NCI-H128 (cell line): ENCODE results near the gene CBY1.

Experiments
- DNase-seq: peaks from one replicate; lab custom pipeline; 2025; ENCODE audit not compliant: unreplicated experiment; lab: John Stamatoyannopoulos, UW

The CBY1 gene

DNA sequence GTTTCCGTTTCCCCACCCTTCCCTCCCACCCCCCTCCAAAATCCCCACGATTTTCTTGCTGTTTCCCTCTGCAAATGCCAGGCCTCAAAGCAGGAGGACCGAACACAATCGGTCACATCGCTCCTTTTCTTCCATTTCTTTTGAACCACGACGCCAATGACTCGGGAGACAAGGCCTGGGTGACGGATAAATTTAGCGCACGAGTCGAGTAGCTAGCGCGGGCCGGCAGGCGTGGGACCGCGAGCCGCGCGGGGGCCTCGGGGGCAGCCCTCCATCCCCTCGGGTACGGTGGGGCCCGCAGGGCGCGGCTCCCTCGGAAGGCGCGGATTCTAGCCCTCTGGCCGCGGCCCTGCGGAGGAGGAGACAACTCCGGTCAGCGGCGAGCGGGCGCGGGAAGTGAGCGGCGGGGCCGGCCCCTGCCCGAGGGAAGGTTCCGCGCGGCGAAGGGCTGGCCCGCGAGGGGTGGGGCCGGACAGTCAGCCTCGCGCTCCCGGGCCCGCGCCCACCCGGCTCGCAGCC lies 43.9 kb downstream of the CBY1 start:
- no peak for DNase-seq

DNA sequence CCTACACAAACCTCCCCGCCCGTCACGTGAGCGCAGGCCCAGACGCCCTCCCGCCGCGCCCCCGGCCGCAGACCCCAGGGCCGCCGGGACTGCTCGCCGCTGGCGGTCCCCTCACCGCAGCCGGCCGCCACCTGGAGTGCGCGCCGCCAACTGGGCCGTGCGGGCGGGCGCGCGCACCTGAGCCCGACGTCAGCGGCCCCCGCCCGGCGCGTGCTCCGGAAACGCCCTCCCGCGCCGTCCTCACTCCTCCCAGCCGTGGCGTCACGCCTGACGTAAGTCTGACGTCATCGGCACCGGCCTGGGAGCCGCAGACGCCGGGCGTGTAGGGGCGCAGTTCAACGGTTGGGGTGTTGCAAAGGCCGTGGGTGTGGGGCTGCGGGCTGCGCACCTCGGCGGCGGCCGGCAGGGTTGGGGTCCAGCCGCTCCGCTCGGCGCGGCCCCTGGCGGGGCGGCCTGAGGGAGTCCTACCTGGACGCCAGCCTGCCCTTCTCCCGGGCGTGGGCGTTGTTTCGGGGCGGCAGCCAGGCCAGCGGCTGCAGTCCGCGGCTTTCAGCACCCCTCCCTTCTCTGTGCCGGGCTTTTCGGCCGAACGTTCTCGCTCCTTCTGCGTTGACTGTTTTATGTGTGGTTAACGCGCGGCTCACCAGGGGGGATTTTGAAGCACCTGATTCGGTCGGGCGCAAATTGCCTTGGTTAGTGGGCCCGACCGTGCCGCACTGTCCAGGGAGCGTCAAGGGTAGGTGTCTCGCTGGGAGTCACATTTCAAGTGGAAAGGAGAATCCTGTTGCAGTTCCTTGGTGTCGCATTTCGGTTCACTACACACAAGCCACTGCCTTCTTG lies 44.6 kb downstream of the CBY1 start, which contains the start of gene JOSD1:
Gene JOSD1 (minus strand): TSS at position 155 of the 840 bp plus-strand sequence. CDS start 956 bp downstream, outside the sequence.
- DNase-seq = peak; percentile 79

DNA sequence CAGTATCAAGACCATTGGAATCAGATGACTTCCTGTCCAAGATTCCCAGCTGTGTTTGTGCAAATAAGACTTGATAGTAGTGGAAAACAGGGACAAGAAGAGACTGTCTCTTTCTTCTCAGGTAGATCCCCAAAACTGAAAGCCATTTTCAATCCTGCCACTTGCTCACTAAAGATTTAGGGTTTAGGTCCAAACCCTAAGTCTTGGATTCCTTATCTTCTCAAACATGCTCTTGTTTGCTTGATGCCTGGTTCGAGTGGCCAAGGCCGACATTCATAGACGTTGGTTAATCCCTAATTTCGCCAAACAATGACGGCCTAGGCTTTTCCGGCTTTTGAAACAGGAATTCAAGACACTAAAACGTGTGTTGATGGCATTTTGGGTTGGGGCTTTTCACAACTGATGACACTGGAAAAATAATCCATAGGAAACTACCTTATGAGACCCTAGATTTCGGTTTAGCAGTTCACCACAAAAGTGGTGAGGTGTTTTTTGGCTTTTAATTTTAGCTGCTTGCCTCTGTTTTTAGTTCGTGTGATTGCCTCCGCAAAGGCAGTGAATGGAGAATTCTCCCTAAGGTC lies 48.3 kb downstream of the CBY1 start:
- DNase-seq = no peak

DNA sequence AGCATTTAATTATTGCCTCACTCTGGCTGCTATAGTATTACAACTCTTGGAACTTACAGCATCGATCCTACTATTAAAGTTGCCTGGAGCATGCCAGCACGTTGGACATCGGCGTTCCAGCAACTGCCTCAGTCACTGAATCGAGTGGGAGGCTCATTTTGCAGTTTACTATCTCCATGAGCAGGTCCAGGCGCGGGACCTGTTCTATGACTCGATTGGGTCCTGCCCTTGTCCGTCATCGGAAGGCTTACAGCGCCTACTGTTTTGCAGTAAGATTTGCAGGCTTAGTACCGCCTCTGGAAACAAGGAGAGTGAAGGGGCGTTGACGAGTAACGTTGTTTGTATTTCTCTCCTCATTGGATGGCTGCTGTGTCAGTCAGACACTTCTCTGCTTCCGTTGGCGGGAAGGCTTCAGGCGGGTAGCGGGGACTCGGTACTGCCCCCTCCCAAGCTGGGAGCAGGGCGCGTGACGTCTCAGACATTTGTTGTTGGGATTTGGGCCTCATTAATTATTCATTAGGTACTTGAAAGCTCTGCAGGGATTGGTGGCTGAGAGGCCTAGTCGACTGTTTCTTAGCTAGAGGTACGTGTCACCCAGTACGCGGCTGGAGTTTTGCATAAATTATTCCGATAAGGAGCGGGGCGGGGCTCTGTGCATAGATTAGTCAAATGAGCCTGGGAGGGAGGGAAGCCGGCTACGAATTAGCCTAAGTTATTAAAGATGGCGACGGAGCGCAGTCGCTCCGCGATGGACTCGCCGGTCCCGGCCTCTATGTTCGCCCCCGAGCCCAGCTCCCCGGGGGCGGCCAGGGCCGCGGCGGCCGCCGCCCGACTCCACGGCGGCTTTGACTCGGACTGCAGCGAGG lies 49.0 kb downstream of the CBY1 start, which contains the start of gene GTPBP1:
Gene GTPBP1 (plus strand): TSS at position 710 of the 866 bp plus-strand sequence. CDS start 12 bp downstream, at position 722.
- peak; percentile 100 for DNase-seq

DNA sequence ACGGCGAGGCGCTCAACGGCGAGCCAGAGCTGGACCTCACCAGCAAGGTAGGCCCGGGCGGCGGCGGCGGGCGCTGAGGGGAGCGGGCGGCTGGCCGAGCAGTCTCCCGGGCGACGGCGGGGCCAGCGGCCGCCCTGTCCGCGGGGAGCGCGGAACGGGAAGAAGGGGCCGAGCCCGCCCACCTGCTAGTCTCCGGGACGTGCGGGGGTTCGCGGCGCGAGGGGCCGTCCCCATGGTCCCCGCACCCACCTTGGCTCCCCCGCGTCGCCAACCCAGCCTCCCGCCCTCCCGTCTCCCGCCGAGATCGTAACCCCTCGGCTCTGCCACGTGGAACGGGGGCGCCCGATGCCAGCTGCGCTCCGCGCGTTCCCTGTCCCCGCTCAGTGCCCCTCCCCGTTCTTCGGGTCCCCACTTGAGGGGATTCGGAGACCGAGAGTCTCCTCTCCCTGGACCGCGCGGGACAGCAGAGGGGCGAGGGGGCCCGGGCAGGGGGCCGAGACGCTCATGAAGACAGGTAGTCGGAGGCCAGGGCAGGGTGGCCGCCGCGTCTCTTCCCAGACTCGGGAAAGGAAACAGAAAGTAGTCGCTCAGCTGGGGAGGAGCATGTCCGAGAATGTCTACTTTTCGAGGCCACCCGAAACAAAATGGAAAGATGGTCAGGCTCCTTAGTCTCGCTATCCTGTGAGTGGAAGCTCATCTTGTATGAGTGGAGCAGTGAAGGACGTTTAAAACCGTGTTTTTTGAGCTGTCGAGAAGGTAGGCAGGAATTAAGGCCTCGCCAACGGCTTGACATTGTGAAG lies 49.9 kb downstream of the CBY1 start:
- no peak for DNase-seq

DNA sequence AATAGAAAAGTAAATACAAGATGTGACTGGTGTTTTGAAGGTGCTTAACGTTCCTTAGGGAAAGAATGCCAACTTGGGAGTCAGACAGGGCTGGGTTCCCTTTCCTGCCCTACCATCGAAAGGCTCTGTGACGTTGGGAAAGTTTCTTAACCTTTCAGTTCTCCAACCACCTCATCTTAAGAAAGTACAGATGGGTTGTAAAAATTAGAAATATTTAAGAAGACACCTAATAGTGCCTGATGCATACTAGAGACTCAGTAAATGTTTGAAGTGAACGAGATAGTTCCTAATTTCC lies 50.4 kb downstream of the CBY1 start:
- no peak for DNase-seq

DNA sequence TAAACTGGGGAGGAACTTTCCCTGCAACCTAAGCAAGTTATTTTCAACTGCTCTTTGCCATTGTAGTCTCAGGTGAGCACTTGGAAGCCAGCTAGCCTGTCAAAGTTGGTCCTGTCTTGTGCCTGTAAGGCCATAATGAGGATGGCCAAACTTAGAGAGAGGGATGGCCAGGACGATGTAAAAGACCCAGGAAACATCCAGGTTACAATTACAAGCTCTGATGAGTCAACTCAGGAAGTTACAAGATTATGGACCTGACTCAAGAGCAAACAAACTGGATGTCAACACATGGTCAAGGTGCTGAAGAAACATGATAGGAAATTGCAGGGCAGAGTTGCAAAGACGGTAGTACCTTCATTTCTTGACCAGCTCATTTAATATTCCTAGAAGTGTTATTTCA lies 50.9 kb downstream of the CBY1 start:
- no peak for DNase-seq

DNA sequence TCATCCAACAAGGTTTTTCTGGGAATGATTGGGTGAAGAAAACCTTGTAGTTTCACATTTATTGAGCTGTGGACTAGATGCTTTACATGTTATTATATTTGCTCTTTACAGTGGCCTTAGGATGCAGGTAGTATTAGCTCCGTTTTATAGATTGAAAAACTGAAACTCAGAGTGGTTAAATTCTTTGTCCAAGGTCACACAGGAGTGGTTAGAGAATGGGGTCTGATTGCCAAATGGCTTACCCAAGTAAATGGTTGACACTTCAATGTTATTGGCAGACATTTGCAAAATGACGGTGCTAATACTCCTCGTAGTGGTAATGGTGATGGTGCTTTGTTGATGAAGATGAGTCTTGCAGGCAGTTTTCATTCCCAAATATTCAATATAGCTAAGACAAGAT lies 51.5 kb downstream of the CBY1 start:
- DNase-seq = no peak

DNA sequence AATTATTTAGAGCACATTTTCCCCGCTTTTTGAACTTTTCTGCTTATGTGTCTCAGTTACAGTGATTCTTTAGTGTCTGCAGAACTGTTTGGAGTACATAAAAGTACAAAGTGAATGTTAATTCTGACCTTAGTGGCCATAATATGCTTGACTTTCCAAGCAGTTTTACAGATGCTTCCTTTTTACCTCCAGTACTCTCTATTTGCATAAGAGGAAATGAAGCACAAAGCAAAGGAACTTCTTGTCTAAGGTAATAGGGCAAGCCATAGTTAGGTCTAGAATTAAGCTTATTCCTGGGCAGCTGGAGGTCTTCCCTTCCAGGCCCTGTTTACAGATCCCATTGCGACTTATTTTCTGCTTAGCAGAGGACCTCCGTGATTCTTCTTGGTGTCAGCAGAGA lies 52.9 kb downstream of the CBY1 start:
- DNase-seq = no peak

DNA sequence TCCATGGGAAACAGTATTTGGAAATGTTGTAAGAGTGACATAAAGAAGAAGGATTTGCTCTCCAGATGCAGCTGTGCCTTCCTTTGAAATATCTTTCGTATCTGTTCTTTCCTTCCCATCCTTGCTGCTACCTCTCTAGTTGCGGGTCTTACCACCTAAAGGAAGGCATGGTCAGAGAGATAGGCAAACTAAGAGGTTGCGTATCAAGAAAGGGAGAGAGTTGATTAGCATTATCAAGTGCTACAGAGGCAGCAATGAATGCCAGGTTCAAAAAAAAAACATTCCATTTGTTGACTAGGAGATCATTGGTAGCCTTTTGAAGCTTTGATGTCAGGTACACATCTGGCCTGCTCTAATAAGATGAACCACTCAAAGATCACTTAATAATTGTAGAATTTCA lies 53.9 kb downstream of the CBY1 start:
- DNase-seq = no peak

DNA sequence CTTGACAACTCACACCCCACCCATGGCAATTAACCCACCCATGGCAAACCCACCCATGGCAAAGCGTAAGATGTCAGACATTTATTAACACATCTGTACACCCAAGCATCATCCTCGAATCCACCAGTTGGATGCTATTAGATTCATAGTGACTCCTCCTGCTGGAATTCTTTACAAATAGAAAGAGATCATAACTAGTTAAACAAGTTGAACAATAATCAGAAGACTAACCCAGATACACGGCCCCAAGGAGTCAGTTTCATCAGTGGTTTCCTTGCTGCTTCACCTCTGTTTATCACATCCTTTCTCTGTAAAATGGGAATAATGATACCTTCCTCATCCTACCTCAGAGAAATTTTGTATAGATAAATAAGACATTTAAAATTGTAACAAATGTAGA lies 54.4 kb downstream of the CBY1 start:
- DNase-seq = no peak

DNA sequence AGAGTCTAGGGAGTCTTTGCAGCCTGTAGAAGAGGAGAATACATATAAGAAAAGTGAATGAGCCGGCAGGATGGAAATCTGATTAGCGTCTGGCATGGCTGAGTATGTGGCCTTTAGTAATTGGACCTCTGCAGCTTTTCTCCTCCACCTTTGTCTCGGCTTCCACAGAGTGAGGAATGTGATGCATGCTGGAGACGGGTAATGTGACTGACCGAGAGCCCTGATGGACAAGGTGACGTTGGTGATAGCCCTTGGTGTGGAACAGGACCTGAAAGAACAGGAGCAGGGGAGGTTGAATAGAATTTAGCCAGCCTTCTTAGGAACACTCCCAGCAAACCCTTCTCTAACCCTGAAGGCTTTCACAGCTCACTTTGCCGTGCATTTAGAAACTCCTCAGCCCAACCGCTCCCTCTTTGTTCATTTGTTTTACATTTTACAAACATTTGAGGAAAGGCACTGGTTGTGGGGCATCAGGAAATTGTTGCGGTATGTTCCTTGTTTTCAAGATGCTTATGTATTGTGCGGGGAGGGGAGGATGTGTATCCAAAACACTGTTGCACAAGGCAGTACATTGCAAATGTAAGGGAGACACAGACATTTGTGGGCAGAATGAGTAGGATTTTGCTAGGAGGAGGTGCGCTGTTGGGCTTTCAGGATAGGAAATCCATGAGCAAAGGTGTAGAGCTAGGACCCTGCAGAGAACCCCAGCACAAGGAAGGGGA lies 56.2 kb downstream of the CBY1 start:
- no peak for DNase-seq

DNA sequence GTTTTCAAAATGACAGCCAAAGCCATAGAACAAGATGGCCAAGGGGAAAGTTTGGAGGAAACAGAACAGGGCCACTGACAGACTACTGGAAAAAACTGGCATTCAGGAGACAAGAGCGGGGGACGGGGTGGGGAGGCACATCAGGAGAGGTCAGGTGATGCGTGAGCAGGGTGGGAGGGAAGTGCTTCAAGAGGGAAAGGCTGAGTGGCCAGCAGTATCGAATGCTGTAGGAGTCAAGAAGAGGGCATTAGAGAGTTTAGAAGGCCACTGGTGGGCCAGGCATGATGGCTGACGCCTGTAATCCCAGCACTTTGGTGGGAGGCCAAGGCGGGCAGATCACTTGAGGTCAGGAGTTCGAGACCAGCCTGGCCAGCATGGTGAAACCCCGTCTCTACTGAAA lies 57.5 kb downstream of the CBY1 start:
- DNase-seq = no peak

DNA sequence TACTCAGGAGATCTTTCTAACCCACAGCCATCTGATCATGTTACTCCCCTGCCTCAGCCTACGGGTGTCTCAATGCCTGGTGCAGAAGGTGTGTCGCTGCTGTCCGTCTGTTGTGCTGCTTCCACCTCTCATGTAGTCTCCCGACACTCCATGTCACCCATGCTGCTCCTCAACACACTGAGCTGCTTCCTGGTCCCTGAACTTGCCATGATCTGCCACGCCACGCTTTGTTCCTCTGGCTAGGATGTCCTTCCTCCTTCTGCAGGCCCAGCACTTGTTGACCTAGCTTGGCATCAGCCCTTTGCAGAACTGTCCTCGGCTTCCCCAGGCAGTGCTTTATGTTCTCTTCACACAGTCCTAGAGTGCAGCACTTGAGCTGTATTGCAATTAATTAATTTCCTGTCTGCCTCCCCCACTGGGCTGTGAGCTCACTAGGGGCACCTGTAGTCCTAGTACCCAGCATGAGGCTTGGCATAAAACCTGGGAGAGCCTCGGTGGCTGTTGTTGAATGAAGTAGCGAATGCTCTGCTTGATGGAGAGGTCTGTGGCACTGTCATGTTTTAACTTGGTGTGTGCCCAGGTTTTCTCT lies 58.8 kb downstream of the CBY1 start:
- no peak for DNase-seq

DNA sequence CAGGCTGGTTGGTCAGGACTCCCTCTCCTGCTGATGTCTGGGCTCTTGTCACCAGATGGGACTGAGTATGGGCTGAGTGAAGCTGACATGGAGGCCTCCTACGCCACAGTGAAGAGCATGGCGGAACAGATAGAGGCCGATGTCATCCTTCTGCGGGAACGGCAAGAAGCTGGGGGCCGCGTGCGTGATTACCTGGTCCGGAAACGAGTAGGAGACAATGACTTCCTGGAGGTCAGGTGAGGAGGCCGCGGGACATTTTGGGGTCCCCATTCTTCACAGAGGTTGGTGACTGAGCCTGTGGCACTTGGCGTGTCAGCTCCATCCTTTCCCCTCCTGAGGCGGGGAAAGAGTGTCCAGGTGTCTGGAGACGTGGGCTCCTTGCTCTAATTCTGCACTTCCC lies 59.4 kb downstream of the CBY1 start:
- DNase-seq = no peak

DNA sequence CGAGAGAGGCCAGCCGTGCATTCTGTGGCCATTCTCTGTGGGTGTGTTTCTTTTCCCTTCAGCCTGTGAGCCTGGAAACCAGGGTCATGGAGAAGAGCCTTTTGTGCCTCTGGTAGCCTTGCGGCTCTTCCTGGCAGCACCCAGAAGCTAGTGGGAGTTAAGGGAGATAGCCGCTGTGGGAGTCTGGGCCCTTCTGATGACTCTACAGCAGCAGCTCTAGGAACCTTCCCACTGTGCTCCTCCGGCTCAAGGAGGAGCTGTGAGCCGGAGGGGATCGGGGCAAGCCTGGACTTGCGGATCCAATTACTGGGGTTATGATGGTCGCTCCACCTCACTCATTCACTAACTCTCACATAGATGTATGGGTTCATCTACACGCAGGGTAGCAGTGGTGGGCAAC lies 59.8 kb downstream of the CBY1 start:
- no peak for DNase-seq

DNA sequence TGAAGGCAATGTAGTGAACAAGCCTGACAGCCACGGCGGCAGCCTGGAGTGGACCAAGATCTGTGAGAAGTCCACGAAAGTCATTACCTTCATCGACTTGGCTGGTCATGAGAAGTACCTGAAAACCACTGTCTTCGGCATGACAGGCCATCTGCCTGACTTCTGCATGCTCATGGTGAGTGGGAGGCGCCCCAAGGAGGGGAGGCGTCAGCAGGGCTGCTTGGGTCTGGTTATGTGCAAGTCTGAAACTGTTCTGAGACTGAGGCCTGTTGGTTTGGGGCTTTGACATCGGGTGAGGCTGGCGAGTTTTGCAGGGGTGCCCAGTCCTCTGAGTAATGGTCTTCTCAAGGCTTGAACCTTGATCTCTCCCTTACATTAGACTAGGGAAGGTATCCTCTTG lies 60.4 kb downstream of the CBY1 start:
- no peak for DNase-seq

DNA sequence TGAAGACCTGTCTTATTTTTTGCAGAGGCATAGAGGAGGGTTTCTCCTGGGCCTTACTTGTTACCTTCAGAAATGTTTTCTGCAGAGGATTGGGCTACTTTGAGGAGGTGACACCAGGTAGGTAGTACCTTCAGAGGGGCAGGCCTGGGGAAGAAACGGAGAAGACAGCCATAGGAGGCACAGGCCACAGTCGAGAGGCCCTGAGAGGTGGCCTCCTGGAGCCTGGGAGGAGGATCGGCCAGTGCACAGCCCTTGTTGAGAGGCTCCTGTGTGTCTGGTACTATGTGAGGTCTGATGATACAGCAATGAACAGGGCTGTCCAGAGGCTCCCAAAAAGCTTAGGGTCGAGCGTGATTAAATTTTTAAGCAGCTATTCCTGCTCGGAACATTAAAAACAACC lies 60.8 kb downstream of the CBY1 start:
- DNase-seq = no peak

DNA sequence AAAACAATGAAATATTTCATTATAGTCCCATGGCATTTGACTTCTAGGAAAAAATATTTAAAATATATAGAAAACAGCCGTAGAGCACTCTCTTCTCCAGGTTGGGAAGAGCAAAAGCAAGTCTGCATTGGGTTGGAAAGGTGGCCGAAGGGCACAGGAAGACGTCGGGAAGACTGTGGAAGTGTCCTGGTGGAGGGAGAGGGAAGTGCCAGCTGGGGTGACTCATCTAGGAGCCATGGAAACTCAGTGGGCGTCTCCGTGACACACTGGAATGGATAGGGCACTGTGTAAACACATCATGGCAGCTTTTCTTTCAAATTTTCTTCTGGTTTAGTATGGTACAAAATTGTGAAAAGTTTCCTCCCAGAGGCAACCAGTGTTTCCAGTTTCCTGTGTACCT lies 62.0 kb downstream of the CBY1 start:
- DNase-seq = no peak

DNA sequence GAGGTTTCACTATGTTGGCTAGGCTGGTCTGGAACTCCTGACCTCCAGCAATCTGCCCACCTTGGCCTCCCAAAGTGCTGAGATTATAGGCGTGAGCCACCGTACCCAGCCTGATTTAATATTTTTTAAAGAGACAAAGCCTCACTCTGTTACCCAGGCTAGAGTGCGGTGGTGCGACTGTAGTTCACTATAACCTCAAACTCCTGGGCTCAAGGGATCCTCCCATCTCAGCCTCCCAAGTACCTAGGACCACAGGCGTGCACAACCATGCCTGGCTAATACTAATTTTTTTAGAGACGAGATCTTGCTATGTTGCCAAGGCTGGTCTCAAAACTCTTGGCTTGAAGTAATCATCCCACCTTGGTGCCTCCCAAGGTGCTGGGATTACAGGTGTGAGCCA lies 62.8 kb downstream of the CBY1 start:
- DNase-seq = no peak
